ENCODE measurements around the gene IGSF9.

The IGSF9 gene

DNA sequence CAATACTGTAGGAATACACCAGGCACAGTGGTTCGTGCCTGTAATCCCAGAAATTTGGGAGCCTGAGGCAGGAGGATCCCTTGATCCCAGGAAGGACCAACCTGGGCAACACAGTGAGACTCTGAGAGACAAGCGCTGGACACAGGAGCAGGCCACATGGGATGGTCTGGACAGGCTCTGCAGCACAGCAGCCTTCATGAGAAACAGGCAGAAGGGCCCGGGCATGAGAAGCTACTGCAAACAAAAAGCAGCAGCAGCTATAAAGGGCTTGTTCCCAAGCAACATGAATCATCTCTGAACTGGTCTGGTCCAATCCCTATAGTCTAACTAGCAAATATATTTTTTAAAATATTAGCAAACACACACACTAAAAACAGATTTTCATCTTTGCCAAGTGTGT is 44.2 kb upstream of the IGSF9 start:
- TF ChIP-seq, protein P1, sequence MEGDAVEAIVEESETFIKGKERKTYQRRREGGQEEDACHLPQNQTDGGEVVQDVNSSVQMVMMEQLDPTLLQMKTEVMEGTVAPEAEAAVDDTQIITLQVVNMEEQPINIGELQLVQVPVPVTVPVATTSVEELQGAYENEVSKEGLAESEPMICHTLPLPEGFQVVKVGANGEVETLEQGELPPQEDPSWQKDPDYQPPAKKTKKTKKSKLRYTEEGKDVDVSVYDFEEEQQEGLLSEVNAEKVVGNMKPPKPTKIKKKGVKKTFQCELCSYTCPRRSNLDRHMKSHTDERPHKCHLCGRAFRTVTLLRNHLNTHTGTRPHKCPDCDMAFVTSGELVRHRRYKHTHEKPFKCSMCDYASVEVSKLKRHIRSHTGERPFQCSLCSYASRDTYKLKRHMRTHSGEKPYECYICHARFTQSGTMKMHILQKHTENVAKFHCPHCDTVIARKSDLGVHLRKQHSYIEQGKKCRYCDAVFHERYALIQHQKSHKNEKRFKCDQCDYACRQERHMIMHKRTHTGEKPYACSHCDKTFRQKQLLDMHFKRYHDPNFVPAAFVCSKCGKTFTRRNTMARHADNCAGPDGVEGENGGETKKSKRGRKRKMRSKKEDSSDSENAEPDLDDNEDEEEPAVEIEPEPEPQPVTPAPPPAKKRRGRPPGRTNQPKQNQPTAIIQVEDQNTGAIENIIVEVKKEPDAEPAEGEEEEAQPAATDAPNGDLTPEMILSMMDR (IDR thresholded peaks at IDR 0.05; ENCODE audit: low read depth, low read length), result no peak
- DNase-seq (ENCODE audit: extremely low read depth, low read depth), result no peak

DNA sequence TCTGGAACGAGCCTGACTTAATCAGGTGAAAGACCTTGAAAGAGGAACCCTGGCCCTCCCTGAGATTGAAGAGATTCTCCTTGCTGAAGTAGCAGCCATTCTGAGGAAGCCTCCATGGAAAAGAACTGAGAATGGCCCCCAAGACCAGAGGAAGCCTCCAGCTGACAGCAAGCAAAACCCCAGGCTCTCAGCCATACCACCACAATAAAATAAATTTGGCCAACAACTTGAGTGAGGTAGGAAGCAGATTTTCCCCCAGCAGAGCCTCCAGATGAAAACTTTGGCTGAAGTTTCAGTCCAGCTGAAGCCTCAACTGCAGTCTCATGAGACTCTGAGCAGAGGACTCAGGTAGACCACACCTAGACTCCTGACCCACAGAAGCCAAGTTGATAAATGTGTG is 42.6 kb upstream of the IGSF9 start:
- DNase-seq (ENCODE audit: extremely low read depth, low read depth), result no peak
- TF ChIP-seq, protein P1 (IDR thresholded peaks at IDR 0.05; ENCODE audit: low read depth, low read length), result no peak

DNA sequence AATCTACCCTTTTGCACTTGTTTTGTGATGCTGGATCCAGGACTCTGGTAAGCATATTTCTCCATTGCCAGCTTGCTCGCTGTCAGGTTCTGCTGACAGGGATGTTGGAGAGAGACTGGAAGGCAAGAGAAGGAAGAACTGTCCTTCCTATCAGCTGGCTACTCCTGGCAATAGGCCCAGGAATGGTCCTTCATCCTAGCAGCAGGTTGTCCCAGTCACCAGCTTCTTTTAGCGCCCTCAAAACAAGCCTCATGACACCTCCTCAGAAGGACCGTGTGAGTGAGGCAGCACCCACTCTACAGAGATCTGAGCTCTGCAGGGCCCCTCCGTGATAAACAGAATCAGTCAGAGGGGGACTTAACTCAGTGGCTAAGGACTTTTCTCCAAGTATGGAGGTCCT is 41.8 kb upstream of the IGSF9 start:
- no peak for DNase-seq (ENCODE audit: extremely low read depth, low read depth)
- TF ChIP-seq, protein P1 (IDR thresholded peaks at IDR 0.05; ENCODE audit: low read depth, low read length), result no peak

GRCh38 chr1:159986531-159986930 is 41.1 kb upstream of the IGSF9 start:
- no peak for DNase-seq (ENCODE audit: extremely low read depth, low read depth)

DNA sequence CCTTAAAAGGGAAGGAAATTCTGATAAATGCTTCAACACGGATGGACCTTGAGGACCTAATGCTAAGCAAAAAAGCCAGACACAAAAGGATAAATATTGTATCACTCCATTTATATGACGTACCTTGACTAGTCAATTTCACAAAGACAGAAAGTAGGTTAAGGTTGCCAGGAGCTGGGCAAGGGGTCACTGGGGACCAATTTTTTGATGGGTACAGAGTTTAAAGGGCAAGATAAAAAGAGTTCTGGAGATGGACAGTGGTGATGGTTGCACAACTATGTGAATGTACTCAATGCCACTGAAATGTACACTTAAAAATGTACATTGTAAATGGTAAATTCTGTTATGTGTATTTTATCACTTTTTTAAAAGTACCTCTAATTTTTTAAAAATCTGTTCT is 40.7 kb upstream of the IGSF9 start:
- DNase-seq (ENCODE audit: extremely low read depth, low read depth), result no peak
- TF ChIP-seq, protein P1 (IDR thresholded peaks at IDR 0.05; ENCODE audit: low read depth, low read length), result no peak

More at GRCh38 chr1:159986531-159986930, 41.1 kb upstream of the IGSF9 start:
- TF ChIP-seq, protein P1 (IDR thresholded peaks at IDR 0.05; ENCODE audit: low read depth, low read length), result no peak

- DNase-seq (ENCODE audit: extremely low read depth, low read depth), result no peak
- TF ChIP-seq, protein P1 (IDR thresholded peaks at IDR 0.05; ENCODE audit: low read depth, low read length), result no peak
Observed at GRCh38 chr1:159985473-159985872, 40.1 kb upstream of the IGSF9 start.

DNA sequence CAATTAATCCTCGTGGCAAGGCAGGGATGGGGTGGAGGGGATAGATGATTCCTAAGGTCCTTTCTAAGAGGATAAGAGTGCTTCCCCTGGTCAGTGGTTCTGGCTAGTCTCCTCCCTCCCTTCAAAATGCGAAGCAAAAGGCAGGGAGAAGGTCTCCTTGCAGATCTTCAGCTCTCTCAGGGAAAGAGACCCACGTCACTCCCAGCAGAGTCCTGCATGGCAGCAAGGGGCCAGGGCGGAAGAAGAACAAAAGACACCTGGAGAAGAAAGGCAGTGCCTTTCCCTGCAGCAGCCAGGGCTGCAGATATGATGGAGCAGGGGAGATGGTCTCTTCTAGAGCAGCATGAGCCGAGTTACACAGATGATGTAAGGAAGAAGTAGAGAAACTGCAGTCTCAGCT is 38.3 kb upstream of the IGSF9 start:
- TF ChIP-seq, protein P1 (IDR thresholded peaks at IDR 0.05; ENCODE audit: low read depth, low read length), result no peak
- DNase-seq (ENCODE audit: extremely low read depth, low read depth), result no peak
